HCT116 (cell line): ENCODE results near the gene BBX.

Experiments used
- CEBPB ChIP-seq: IDR thresholded peaks from 2 replicates; pipeline ENCODE4 v1.6.1; 2012; ENCODE audit warnings: low read depth
- EGR1 ChIP-seq: IDR thresholded peaks from 2 replicates; pipeline ENCODE4 v1.6.1; 2012; ENCODE audit warnings: low read depth
- EZH2 ChIP-seq: fragments of 200-600 bp; sonication (generic); IDR thresholded peaks from 2 replicates; pipeline ENCODE4 v1.6.1; 2017; ENCODE audit warnings: antibody characterized with exemption, mixed run types
- EZH2phosphoT487 ChIP-seq: fragments of 200-600 bp; IDR thresholded peaks from 2 replicates; pipeline ENCODE4 v1.6.1; 2018; ENCODE audit warnings: antibody characterized with exemption, borderline replicate concordance
- POLR2A ChIP-seq: IDR thresholded peaks from 2 replicates; pipeline ENCODE4 v1.7.0; 2011; ENCODE audit warnings: borderline replicate concordance; ENCODE audit not compliant: insufficient read depth, insufficient read length; ENCODE audit errors: extremely low read depth
- POLR2AphosphoS5 ChIP-seq: IDR thresholded peaks from 2 replicates; pipeline ENCODE4 v1.6.1; 2011; ENCODE audit warnings: mild to moderate bottlenecking, low read depth, low read length, moderate library complexity
- RAD21 ChIP-seq: IDR thresholded peaks from 2 replicates; pipeline ENCODE4 v1.6.1; 2012; ENCODE audit warnings: low read depth, mild to moderate bottlenecking
- SIN3A ChIP-seq: IDR thresholded peaks from 2 replicates; pipeline ENCODE4 v1.6.1; 2012; ENCODE audit warnings: low read depth
- SP1 ChIP-seq: IDR thresholded peaks from 2 replicates; pipeline ENCODE4 v1.6.1; 2012; ENCODE audit warnings: low read depth
- TCF7L2 ChIP-seq: IDR thresholded peaks from 2 replicates; pipeline ENCODE4 v1.7.0; 2011; ENCODE audit warnings: borderline replicate concordance, inconsistent platforms; ENCODE audit not compliant: insufficient read depth, insufficient read length; ENCODE audit errors: extremely low read depth
- TF ChIP-seq, protein P1 (sequence below), 3 experiments: fragments of 200-600 bp in 1 of 3; sonication (generic) in 1 of 3; IDR thresholded peaks in 2 of 3; conservative IDR thresholded peaks in 1 of 3; 2 replicates each; pipeline ENCODE4 v1.5.1; 2012 to 2017; ENCODE audit warnings: low read depth in 2 of 3, low read length in 2 of 3, antibody characterized with exemption in 1 of 3, borderline replicate concordance in 1 of 3, control low read depth in 1 of 3, mild to moderate bottlenecking in 1 of 3, mixed read lengths in 1 of 3, mixed run types in 1 of 3, moderate library complexity in 1 of 3; ENCODE audit not compliant: insufficient read depth in 1 of 3
- TF ChIP-seq, protein P2 (sequence below): IDR thresholded peaks from 2 replicates; pipeline ENCODE4 v1.6.1; 2012
- TF ChIP-seq, protein P3 (sequence below): IDR thresholded peaks from 2 replicates; pipeline ENCODE4 v1.6.1; 2012

DNA sequence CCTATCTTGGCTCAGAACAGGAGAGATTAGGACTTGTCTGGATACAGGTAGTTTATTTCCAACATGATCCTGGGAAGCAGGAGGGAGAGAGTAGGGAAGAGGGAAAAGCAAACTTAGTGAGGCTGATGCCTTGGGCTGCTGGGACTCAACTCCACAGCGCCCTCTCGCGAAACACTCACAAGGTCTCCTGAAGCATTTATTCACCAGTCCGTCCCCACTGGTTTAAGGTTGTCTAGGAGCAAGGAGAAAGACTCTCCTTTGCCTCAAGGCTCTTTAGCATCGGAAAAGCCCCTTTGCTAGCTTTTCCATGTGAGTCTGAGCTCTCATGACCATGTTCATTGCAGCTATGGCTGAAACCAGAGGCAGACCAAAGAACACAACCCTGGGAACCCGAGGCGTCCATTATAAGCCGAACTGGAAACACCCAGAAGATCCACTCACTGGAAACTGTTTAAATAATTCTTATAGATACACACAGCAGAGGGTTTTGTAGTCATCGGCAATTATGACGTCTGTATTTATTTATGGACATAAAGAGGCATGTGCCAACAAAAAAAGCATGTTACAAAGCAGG is 323.6 kb downstream of the BBX start:
- TF ChIP-seq, protein P1, sequence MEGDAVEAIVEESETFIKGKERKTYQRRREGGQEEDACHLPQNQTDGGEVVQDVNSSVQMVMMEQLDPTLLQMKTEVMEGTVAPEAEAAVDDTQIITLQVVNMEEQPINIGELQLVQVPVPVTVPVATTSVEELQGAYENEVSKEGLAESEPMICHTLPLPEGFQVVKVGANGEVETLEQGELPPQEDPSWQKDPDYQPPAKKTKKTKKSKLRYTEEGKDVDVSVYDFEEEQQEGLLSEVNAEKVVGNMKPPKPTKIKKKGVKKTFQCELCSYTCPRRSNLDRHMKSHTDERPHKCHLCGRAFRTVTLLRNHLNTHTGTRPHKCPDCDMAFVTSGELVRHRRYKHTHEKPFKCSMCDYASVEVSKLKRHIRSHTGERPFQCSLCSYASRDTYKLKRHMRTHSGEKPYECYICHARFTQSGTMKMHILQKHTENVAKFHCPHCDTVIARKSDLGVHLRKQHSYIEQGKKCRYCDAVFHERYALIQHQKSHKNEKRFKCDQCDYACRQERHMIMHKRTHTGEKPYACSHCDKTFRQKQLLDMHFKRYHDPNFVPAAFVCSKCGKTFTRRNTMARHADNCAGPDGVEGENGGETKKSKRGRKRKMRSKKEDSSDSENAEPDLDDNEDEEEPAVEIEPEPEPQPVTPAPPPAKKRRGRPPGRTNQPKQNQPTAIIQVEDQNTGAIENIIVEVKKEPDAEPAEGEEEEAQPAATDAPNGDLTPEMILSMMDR (IDR thresholded peaks at IDR 0.05 in 2 of 3, conservative IDR thresholded peaks at IDR 0.05 in 1 of 3; ENCODE audit: borderline replicate concordance in 1 of 3, insufficient read depth in 1 of 3, low read depth in 2 of 3, low read length in 2 of 3), result peak; percentile 62 to 79 (median 74)
- TF ChIP-seq RAD21, result peak; percentile 70
- TF ChIP-seq TCF7L2, result no peak
- no peak for TF ChIP-seq EZH2phosphoT487
- TF ChIP-seq POLR2A, result no peak
- no peak for TF ChIP-seq SP1
- no peak for TF ChIP-seq POLR2AphosphoS5
- TF ChIP-seq EZH2, result no peak
- TF ChIP-seq EGR1, result no peak
- TF ChIP-seq, protein P2, sequence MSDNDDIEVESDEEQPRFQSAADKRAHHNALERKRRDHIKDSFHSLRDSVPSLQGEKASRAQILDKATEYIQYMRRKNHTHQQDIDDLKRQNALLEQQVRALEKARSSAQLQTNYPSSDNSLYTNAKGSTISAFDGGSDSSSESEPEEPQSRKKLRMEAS, result no peak
- TF ChIP-seq, protein P3, sequence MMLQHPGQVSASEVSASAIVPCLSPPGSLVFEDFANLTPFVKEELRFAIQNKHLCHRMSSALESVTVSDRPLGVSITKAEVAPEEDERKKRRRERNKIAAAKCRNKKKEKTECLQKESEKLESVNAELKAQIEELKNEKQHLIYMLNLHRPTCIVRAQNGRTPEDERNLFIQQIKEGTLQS, result no peak
- no peak for TF ChIP-seq SIN3A
- TF ChIP-seq CEBPB, result no peak
